NCI-H526 (cell line): ENCODE measurements around the gene SLC4A1AP.

Experiments
- DNase-seq, 2 experiments: peaks; one replicate each; lab custom pipeline; 2025; lab: John Stamatoyannopoulos, UW

Gene SLC4A1AP

GRCh38 chr2:27741673-27742072 lies 78.0 kb downstream of the SLC4A1AP start:
- DNase-seq = no peak

GRCh38 chr2:27742571-27742970 lies 78.9 kb downstream of the SLC4A1AP start:
- DNase-seq = no peak
